OCI-LY7 (cell line): ENCODE data around the gene LDLRAD4. TPM values are rescaled to one million over a fixed set of nuclear protein-coding genes. Genes with fewer than 3 reads are reported as not detected.
A peak's percentile ranks its signal among the peaks of the same experiment; 100 is the strongest.

ENCODE experiments used
- BruUV-seq: library from RNA; stranded (reverse); fragments of 400-500 nt; replicated peaks from 2 replicates; lab custom pipeline; 2021; lab: Mats Ljungman, UMichigan
- CTCF ChIA-PET: fragments of 300-600 bp; sonication (Branson Sonifier 250); formaldehyde crosslinking; loops from one replicate; lab custom pipeline; 2022; ENCODE audit warnings: antibody characterized with exemption; ENCODE audit not compliant: unreplicated experiment; lab: Charles Lee
- POLR2A ChIA-PET: fragments of 300-600 bp; sonication (Branson Sonifier 250); formaldehyde crosslinking; loops from one replicate; lab custom pipeline; 2022; ENCODE audit warnings: antibody characterized with exemption; lab: Charles Lee
- DNase-seq: peaks from one replicate; pipeline ENCODE4 v3.0.0-alpha.2; 2015; ENCODE audit warnings: low spot score
- H2AFZ ChIP-seq: fragments of 200-600 bp; sonication (generic), shearing (Covaris generic); 2 replicates; pipeline ENCODE4 v1.6.1; 2014; ENCODE audit warnings: mild to moderate bottlenecking, antibody characterized with exemption, low read length, moderate library complexity
- H3K27ac ChIP-seq: fragments of 200-600 bp; sonication (generic); 2 replicates; pipeline ENCODE4 v1.5.1; 2014; ENCODE audit warnings: mixed run types, low read depth, mild to moderate bottlenecking, moderate library complexity, low read length, inconsistent platforms; ENCODE audit not compliant: poor library complexity, severe bottlenecking
- H3K36me3 ChIP-seq: fragments of 200-600 bp; sonication (generic); 2 replicates; pipeline ENCODE4 v1.6.1; 2014; ENCODE audit warnings: mild to moderate bottlenecking, antibody characterized with exemption, low read length, moderate library complexity, mixed read lengths; ENCODE audit not compliant: insufficient read depth
- H3K4me1 ChIP-seq: fragments of 200-600 bp; sonication (generic); 2 replicates; pipeline ENCODE4 v1.5.1; 2014; ENCODE audit warnings: mild to moderate bottlenecking, low read length; ENCODE audit not compliant: insufficient read depth, poor library complexity, severe bottlenecking
- H3K4me2 ChIP-seq: fragments of 200-600 bp; sonication (generic); 2 replicates; pipeline ENCODE4 v1.6.1; 2014; ENCODE audit warnings: mild to moderate bottlenecking, low read length
- H3K4me3 ChIP-seq: fragments of 200-600 bp; sonication (generic); 2 replicates; pipeline ENCODE4 v1.5.1; 2014; ENCODE audit warnings: mild to moderate bottlenecking, low read depth, low read length; ENCODE audit not compliant: poor library complexity, severe bottlenecking
- H3K79me2 ChIP-seq: fragments of 200-600 bp; sonication (generic); 2 replicates; pipeline ENCODE4 v1.6.1; 2016; ENCODE audit warnings: low read depth, mild to moderate bottlenecking, low read length, moderate library complexity, mixed read lengths; ENCODE audit not compliant: insufficient read depth
- H3K9me2 ChIP-seq: fragments of 200-600 bp; sonication (generic); 2 replicates; pipeline ENCODE4 v1.6.1; 2016; ENCODE audit warnings: mild to moderate bottlenecking, low read length, mixed read lengths; ENCODE audit not compliant: insufficient read depth
- H3K9me3 ChIP-seq: fragments of 200-600 bp; sonication (generic); 2 replicates; pipeline ENCODE4 v1.6.1; 2014; ENCODE audit warnings: mild to moderate bottlenecking, mixed run types, low read length, mixed read lengths
- H4K20me1 ChIP-seq: fragments of 200-600 bp; sonication (generic); 2 replicates; pipeline ENCODE4 v1.6.1; 2014; ENCODE audit warnings: mild to moderate bottlenecking, antibody characterized with exemption, low read length, moderate library complexity, mixed read lengths; ENCODE audit not compliant: insufficient read depth
- EZH2phosphoT487 ChIP-seq: fragments of 200-600 bp; sonication (generic); IDR thresholded peaks from 2 replicates; pipeline ENCODE4 v1.6.1; 2018; ENCODE audit warnings: low read depth, borderline replicate concordance, mild to moderate bottlenecking, mixed run types, antibody characterized with exemption, low read length, moderate library complexity, mixed read lengths
- intact Hi-C: fragments of 100-400 bp; cut with micrococcal nuclease; formaldehyde crosslinking; loops from one replicate; pipeline ENCODE4 v1.10.0; 2022; ENCODE audit not compliant: unreplicated experiment
- total RNA-seq, 2 experiments: library from RNA; depleted of rRNA in 1 of 2; stranded (reverse); fragments of >200 nt in 1 of 2; shearing (Covaris generic) in 1 of 2; gene quantifications; 2 replicates each; pipeline ENCODE4 v1.2.3, GENCODE V29; 2014 to 2022
- TF ChIP-seq, protein P1 (sequence below): fragments of 200-600 bp; sonication (generic); conservative IDR thresholded peaks from 2 replicates; pipeline ENCODE4 v1.5.1; 2014; ENCODE audit warnings: mild to moderate bottlenecking, antibody characterized with exemption, low read length, moderate library complexity, mixed read lengths

LDLRAD4 gene
- total RNA-seq, 2 experiments from 2014 or later: 26.2 to 43.8 TPM

- CTCF ChIA-PET: no interaction called here
- Histone ChIP-seq H3K4me3 (peak overlapping the region; percentile 85), H3K79me2 (peaks cover 37% of the 10 kb centered on the region), H3K27ac (peak overlapping the region; percentile 98), H3K4me1 (peaks cover 59% of the 10 kb centered on the region), H3K36me3 (no peaks in the 10 kb centered on the region), H4K20me1 (no peaks in the 10 kb centered on the region), H3K4me2 (peak overlapping the region; percentile 99), H3K9me2 (no peaks in the 10 kb centered on the region), H3K9me3 (no peaks in the 10 kb centered on the region), H2AFZ (peak overlapping the region; percentile 76)
- peak; percentile 59 for DNase-seq
- POLR2A ChIA-PET: interaction anchor here (0.8 to 9.2 kb wide), 5 partner anchors 13 to 56 kb away, joined by 3 to 65 read pairs (median 5); no protein-coding TSS in a partner anchor
- no TSS peak for BruUV-seq
- TF ChIP-seq, protein P1, sequence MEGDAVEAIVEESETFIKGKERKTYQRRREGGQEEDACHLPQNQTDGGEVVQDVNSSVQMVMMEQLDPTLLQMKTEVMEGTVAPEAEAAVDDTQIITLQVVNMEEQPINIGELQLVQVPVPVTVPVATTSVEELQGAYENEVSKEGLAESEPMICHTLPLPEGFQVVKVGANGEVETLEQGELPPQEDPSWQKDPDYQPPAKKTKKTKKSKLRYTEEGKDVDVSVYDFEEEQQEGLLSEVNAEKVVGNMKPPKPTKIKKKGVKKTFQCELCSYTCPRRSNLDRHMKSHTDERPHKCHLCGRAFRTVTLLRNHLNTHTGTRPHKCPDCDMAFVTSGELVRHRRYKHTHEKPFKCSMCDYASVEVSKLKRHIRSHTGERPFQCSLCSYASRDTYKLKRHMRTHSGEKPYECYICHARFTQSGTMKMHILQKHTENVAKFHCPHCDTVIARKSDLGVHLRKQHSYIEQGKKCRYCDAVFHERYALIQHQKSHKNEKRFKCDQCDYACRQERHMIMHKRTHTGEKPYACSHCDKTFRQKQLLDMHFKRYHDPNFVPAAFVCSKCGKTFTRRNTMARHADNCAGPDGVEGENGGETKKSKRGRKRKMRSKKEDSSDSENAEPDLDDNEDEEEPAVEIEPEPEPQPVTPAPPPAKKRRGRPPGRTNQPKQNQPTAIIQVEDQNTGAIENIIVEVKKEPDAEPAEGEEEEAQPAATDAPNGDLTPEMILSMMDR: 0 out of 2 replicates have a peak, but pooled peaks have one; percentile 46
- TF ChIP-seq EZH2phosphoT487: no peak
- intact Hi-C loops: no loop called here
These were observed 392.6 kb downstream of the LDLRAD4 start for GRCh38 chr18:13611142-13611600.

- H3K9me3 ChIP-seq: no peaks in the 10 kb centered on the region
- no peaks in the 10 kb centered on the region for H4K20me1 ChIP-seq
- H3K4me1 ChIP-seq: peaks cover 64% of the 10 kb centered on the region
- no peaks in the 10 kb centered on the region for H3K9me2 ChIP-seq
- no peak for DNase-seq
- ChIA-PET POLR2A (interaction anchor here (0.5 to 9.2 kb wide), 14 partner anchors 11 to 621 kb away, joined by 3 to 65 read pairs (median 5); partner anchors contain the start of genes CEP192, FAM210A and RNMT), CTCF (interaction anchor here (0.6 to 1.6 kb wide), 4 partner anchors 18 to 35 kb away, joined by 3 to 6 read pairs (median 4); no protein-coding TSS in a partner anchor)
- intact Hi-C loops: loop anchor here (1.0 kb wide), 1 partner anchor 44 kb away; no protein-coding TSS in a partner anchor
- peaks cover 4% of the 10 kb centered on the region; the same call in 1 of the 2 replicates for H3K36me3 ChIP-seq
- TSS peak; percentile 90 for BruUV-seq
- peak overlapping the region; percentile 85 for H3K4me3 ChIP-seq
- peaks cover 42% of the 10 kb centered on the region for H3K79me2 ChIP-seq
- peak overlapping the region; percentile 76; the same call in 1 of the 2 replicates for H2AFZ ChIP-seq
- peak overlapping the region; percentile 99 for H3K4me2 ChIP-seq
- TF ChIP-seq, protein P1: 0 out of 2 replicates have a peak, but pooled peaks have one; percentile 16
- TF ChIP-seq EZH2phosphoT487: no peak
- peak overlapping the region; percentile 98 for H3K27ac ChIP-seq
These were observed 393.1 kb downstream of the LDLRAD4 start for GRCh38 chr18:13611601-13612195.
